A549 (cell line): Measurements from ENCODE around the gene EEF2. TPM values are rescaled to one million over a fixed set of nuclear protein-coding genes. Genes with fewer than 3 reads are reported as not detected.
A peak's percentile ranks its signal among the peaks of the same experiment; 100 is the strongest.

ENCODE experiments used
- ATAC-seq, 2 experiments: fragments of 200-7000 bp in 1 of 2; fragments of >200 bp in 1 of 2; cut with Nextera tagmentation in 1 of 2; cut with Tn5 transposase in 1 of 2; 3 replicates each; pipeline versions ENCODE4 v1.8.0 to v1.9.1; 2018 to 2020; ENCODE audit warnings: mild to moderate bottlenecking in 1 of 2, moderate library complexity in 1 of 2
- CTCF ChIA-PET: fragments of 300-600 bp; sonication (Branson Sonifier 250); formaldehyde crosslinking; extraction: SDS; loops from one replicate; lab custom pipeline; 2021; ENCODE audit warnings: antibody characterized with exemption, inconsistent platforms; lab: Yijun Ruan, JAX
- POLR2A ChIA-PET: fragments of 350-600 bp; formaldehyde crosslinking; extraction: SDS; loops from one replicate; lab custom pipeline; 2021; ENCODE audit warnings: antibody characterized with exemption, inconsistent platforms; lab: Yijun Ruan, JAX
- DNase-seq, 2 experiments: peaks; one replicate each; pipeline versions ENCODE4 v3.0.0 to v3.0.0-alpha.2; 2011 to 2016; ENCODE audit warnings: low read depth in 1 of 2, low spot score in 1 of 2
- FAIRE-seq: peaks from 2 replicates; lab custom pipeline; 2011; peaks lifted over from hg19 to GRCh38; lab: Jason Lieb, UNC
- H3K27ac ChIP-seq, 2 experiments: fragments of >200 bp; sonication (Bioruptor Twin); formaldehyde crosslinking; 3 replicates each; pipeline ENCODE4 v1.5.1; 2016 to 2017
- H3K4me1 ChIP-seq: fragments of >200 bp; sonication (Bioruptor Twin); formaldehyde crosslinking; 3 replicates; pipeline ENCODE4 v1.6.1; 2016
- H3K4me2 ChIP-seq: fragments of >200 bp; sonication (Bioruptor Twin); formaldehyde crosslinking; 3 replicates; pipeline ENCODE4 v1.6.1; 2016
- H3K4me3 ChIP-seq: fragments of >200 bp; sonication (Bioruptor Twin); formaldehyde crosslinking; 3 replicates; pipeline ENCODE4 v1.5.1; 2016
- H3K9me3 ChIP-seq: fragments of >200 bp; sonication (Bioruptor Twin); formaldehyde crosslinking; 3 replicates; pipeline ENCODE4 v1.6.1; 2016
- CHD2 ChIP-seq: fragments of 150-350 bp; IDR thresholded peaks from 2 replicates; pipeline ENCODE4 v1.6.1; 2014; ENCODE audit warnings: low read length; ENCODE audit not compliant: partially characterized antibody
- EP300 ChIP-seq, 2 experiments: fragments of >200 bp; sonication (Bioruptor Twin); formaldehyde crosslinking; IDR thresholded peaks; 2 replicates in 1 of 2; 3 replicates in 1 of 2; pipeline ENCODE4 v1.6.1; 2016 to 2017
- ESRRA ChIP-seq: fragments of 150-350 bp; IDR thresholded peaks from 2 replicates; pipeline ENCODE4 v1.6.1; 2014; ENCODE audit warnings: mild to moderate bottlenecking, low read length, borderline replicate concordance
- FOSL2 ChIP-seq, 2 experiments: fragments of 450-650 bp in 1 of 2; fragments of >200 bp in 1 of 2; sonication (Bioruptor Twin) in 1 of 2; formaldehyde crosslinking; IDR thresholded peaks; 2 replicates each; pipeline versions ENCODE4 v1.5.0 to v1.6.1; 2016 to 2020; ENCODE audit warnings: mild to moderate bottlenecking in 1 of 2, moderate library complexity in 1 of 2
- HDAC2 ChIP-seq: fragments of 200-600 bp; sonication (generic); IDR thresholded peaks from 2 replicates; pipeline ENCODE4 v1.6.1; 2016
- HES2 ChIP-seq: fragments of >200 bp; sonication (Bioruptor Twin); formaldehyde crosslinking; IDR thresholded peaks from 2 replicates; pipeline ENCODE4 v1.6.1; 2016
- HEYL ChIP-seq: fragments of 250-450 bp; sonication (Bioruptor Pico); IDR thresholded peaks from 2 replicates; pipeline ENCODE4 v1.8.0; 2021; ENCODE audit warnings: mild to moderate bottlenecking, moderate library complexity
- HMGXB4 ChIP-seq: fragments of 250-450 bp; sonication (Bioruptor Pico); IDR thresholded peaks from 2 replicates; pipeline ENCODE4 v1.5.0; 2021; ENCODE audit warnings: mild to moderate bottlenecking, moderate library complexity, borderline replicate concordance
- HOXA7 ChIP-seq: fragments of 250-450 bp; sonication (Bioruptor Pico); IDR thresholded peaks from 2 replicates; pipeline ENCODE4 v1.5.0; 2020; ENCODE audit warnings: mild to moderate bottlenecking, moderate library complexity
- JUN ChIP-seq, 2 experiments: fragments of >200 bp; sonication (Bioruptor Twin); formaldehyde crosslinking; IDR thresholded peaks; 2 replicates in 1 of 2; 3 replicates in 1 of 2; pipeline ENCODE4 v1.6.1; 2016 to 2017
- JUNB ChIP-seq: fragments of >200 bp; sonication (Bioruptor Twin); formaldehyde crosslinking; IDR thresholded peaks from 2 replicates; pipeline ENCODE4 v1.6.1; 2016
- KDM5A ChIP-seq: fragments of 200-600 bp; sonication (generic); IDR thresholded peaks from 2 replicates; pipeline ENCODE4 v1.6.1; 2016; ENCODE audit warnings: antibody characterized with exemption, mild to moderate bottlenecking
- MAFK ChIP-seq: fragments of 450-650 bp; IDR thresholded peaks from 2 replicates; pipeline ENCODE4 v1.6.1; 2014; ENCODE audit not compliant: partially characterized antibody
- MYC ChIP-seq: IDR thresholded peaks from 2 replicates; pipeline ENCODE4 v1.6.1; 2012; ENCODE audit warnings: mild to moderate bottlenecking, inconsistent platforms, low read length, improper control_type of control experiment, borderline replicate concordance
- NFE2L2 ChIP-seq: fragments of 150-350 bp; conservative IDR thresholded peaks from 2 replicates; pipeline ENCODE4 v1.6.1; 2014; ENCODE audit warnings: low read length
- NR3C1 ChIP-seq: fragments of >200 bp; sonication (Bioruptor Twin); formaldehyde crosslinking; IDR thresholded peaks from 3 replicates; pipeline ENCODE4 v1.6.1; 2017
- PBX3 ChIP-seq: IDR thresholded peaks from 2 replicates; pipeline ENCODE4 v1.6.1; 2012
- PHF8 ChIP-seq: fragments of 200-600 bp; sonication (generic); IDR thresholded peaks from 2 replicates; pipeline ENCODE4 v1.6.1; 2016; ENCODE audit warnings: low read depth, mild to moderate bottlenecking, antibody characterized with exemption, moderate library complexity, borderline replicate concordance
- POLR2A ChIP-seq: IDR thresholded peaks from 2 replicates; pipeline ENCODE4 v1.6.1; 2012; ENCODE audit warnings: mild to moderate bottlenecking, low read length
- POLR2AphosphoS2 ChIP-seq: conservative IDR thresholded peaks from 2 replicates; pipeline ENCODE4 v1.6.1; 2012; ENCODE audit warnings: low read length, improper control_type of control experiment, inconsistent platforms
- RARB ChIP-seq: fragments of 250-450 bp; sonication (Bioruptor Pico); IDR thresholded peaks from 2 replicates; pipeline ENCODE4 v1.8.0; 2021; ENCODE audit warnings: mild to moderate bottlenecking, moderate library complexity
- RCOR1 ChIP-seq: fragments of 150-350 bp; IDR thresholded peaks from 2 replicates; pipeline ENCODE4 v1.6.1; 2014; ENCODE audit warnings: antibody characterized with exemption, low read length, low read depth
- RFX5 ChIP-seq: fragments of 450-650 bp; IDR thresholded peaks from 2 replicates; pipeline ENCODE4 v1.7.1; 2014; ENCODE audit warnings: antibody characterized with exemption, mild to moderate bottlenecking, moderate library complexity
- SMC3 ChIP-seq: fragments of >200 bp; sonication (Bioruptor Twin); formaldehyde crosslinking; IDR thresholded peaks from 3 replicates; pipeline ENCODE4 v1.6.1; 2018; ENCODE audit warnings: inconsistent platforms
- SREBF2 ChIP-seq: fragments of 450-650 bp; IDR thresholded peaks from 2 replicates; pipeline ENCODE4 v1.6.1; 2014; ENCODE audit warnings: mild to moderate bottlenecking, moderate library complexity
- TFCP2L1 ChIP-seq: fragments of 250-450 bp; sonication (Bioruptor Pico); IDR thresholded peaks from 2 replicates; pipeline ENCODE4 v1.5.0; 2021; ENCODE audit warnings: mild to moderate bottlenecking
- WGBS: methylation state at CpG from one replicate; pipeline ENCODE4 v1.1.6; 2017; ENCODE audit errors: missing lambda C conversion rate; 5-methylcytosine and 5-hydroxymethylcytosine counted together
- polyA plus RNA-seq, 4 experiments: library from polyadenylated mRNA; depleted of rRNA in 3 of 4; stranded (reverse); fragments of >200 nt; fragmentation: RNase III in 1 of 4; extraction: RNeasy Plus Mini Kit Qiagen cat#74134 plus additional on column Dnase treatment in 1 of 4; gene quantifications; 2 replicates in 3 of 4; 3 replicates in 1 of 4; pipeline ENCODE4 v1.2.3, GENCODE V29; 2011 to 2017
- TF ChIP-seq, protein P1 (sequence below): fragments of 150-350 bp; IDR thresholded peaks from 2 replicates; pipeline ENCODE4 v1.6.1; 2014; ENCODE audit warnings: low read depth, mild to moderate bottlenecking, low read length
- TF ChIP-seq, protein P2 (sequence below): fragments of >200 bp; sonication (Bioruptor Twin); formaldehyde crosslinking; IDR thresholded peaks from 3 replicates; pipeline ENCODE4 v1.6.1; 2016
- TF ChIP-seq, protein P3 (sequence below): fragments of >200 bp; sonication (Bioruptor Twin); formaldehyde crosslinking; IDR thresholded peaks from 3 replicates; pipeline ENCODE4 v1.5.1; 2016

The EEF2 gene
- polyA plus RNA-seq, 2 of the 4 experiments (the other 2 are of a cell fraction) = 680 to 971 TPM

DNA sequence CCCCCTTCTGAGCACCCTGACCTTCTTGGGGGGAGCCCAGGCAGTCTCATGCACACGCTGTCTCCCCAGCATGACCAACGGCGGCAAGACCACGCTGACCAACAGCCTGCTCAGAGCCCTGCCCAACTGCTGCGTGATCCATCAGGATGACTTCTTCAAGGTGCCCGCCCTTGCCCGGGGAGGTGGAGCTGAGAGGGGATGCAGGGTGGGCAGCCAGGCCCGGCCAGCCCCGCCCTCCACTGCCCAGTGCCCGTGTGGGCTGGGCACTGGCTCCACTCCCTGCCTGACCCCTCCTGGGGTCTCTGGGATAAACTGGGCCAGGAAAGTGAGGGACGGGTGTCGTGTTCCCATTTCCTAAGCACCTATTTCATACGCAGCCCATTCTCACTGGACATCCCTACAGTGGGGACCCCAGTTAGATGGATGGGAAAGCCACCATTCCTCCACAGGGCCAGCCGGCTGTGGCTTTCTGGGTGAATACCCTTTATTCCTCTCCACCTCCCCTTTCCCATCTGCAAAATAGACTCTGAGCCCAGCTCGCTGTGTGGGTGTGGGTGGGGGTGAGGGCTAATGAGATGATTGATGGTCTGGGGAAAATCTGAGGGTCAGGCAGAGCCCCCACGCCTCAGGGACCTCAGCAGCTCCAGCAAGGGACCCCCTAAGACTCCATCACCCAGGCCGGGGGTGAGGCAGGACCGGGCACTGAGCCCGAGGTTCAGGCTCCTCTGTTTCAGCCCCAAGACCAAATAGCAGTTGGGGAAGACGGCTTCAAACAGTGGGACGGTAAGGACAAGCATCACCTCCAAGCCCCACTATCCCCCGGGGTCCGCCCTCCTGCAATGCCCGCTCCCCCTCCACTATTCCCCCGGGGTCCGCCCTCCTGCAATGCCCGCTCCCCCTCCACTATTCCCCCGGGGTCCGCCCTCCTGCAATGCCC lies 48.5 kb downstream of the EEF2 start:
- no peak for DNase-seq

GRCh38 chr19:3932931-3933810 lies 52.1 kb downstream of the EEF2 start, which contains the start of gene NMRK2:
Gene NMRK2 (plus strand): TSS chr19:3933069. CDS start chr19:3933672, 603 bp downstream.
- no peak; a peak in 1 of 6 replicates for ATAC-seq
- Histone ChIP-seq H3K27ac (no peak within 1 kb of the TSS), H3K4me1 (no peaks in the 10 kb centered on the region), H3K9me3 (no peaks in the 10 kb centered on the region), H3K4me3 (no peak within 1 kb of the TSS), H3K4me2 (no peak within 1 kb of the TSS)
- POLR2A ChIA-PET = interaction anchor here (0.7 kb wide), 1 partner anchor 52 kb away, joined by 3 read pairs; the partner anchor contains the start of gene EEF2
- no peak for FAIRE-seq
- 22% methylated on average over 12 of the region's 51 CpGs for WGBS
- TF ChIP-seq JUNB = no peak
- no peak for TF ChIP-seq MAFK
- TF ChIP-seq PBX3 = no peak
- no peak for TF ChIP-seq JUN (IDR thresholded peaks at IDR 0.05)
- TF ChIP-seq RFX5 = no peak
- no peak for TF ChIP-seq EP300 (IDR thresholded peaks at IDR 0.05)
- TF ChIP-seq POLR2A = no peak
- TF ChIP-seq HES2 = no peak
- TF ChIP-seq HOXA7 (CRISPR knock-in tag) = no peak
- TF ChIP-seq, protein P1, sequence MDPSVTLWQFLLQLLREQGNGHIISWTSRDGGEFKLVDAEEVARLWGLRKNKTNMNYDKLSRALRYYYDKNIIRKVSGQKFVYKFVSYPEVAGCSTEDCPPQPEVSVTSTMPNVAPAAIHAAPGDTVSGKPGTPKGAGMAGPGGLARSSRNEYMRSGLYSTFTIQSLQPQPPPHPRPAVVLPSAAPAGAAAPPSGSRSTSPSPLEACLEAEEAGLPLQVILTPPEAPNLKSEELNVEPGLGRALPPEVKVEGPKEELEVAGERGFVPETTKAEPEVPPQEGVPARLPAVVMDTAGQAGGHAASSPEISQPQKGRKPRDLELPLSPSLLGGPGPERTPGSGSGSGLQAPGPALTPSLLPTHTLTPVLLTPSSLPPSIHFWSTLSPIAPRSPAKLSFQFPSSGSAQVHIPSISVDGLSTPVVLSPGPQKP = no peak
- no peak for TF ChIP-seq TFCP2L1
- TF ChIP-seq CHD2 = no peak
- TF ChIP-seq HMGXB4 (CRISPR knock-in tag) = no peak
- no peak for TF ChIP-seq HEYL (CRISPR knock-in tag)
- TF ChIP-seq FOSL2 (IDR thresholded peaks at IDR 0.05) = no peak
- TF ChIP-seq FOSL2 (CRISPR knock-in tag; IDR thresholded peaks at IDR 0.05) = no peak
- TF ChIP-seq SREBF2 = no peak
- no peak for TF ChIP-seq ESRRA
- no peak for DNase-seq
- CTCF ChIA-PET = interaction anchor here (0.7 kb wide), 1 partner anchor 67 kb away, joined by 3 read pairs; no protein-coding TSS in a partner anchor

More for the DNA sequence above, 48.5 kb downstream of the EEF2 start:
- no peak overlapping the region for H3K27ac ChIP-seq
- peak; percentile 57 to 69 for ATAC-seq
- H3K4me1 ChIP-seq = no peaks in the 10 kb centered on the region
- H3K9me3 ChIP-seq = no peaks in the 10 kb centered on the region
- no peak for TF ChIP-seq SMC3
- TF ChIP-seq, protein P2, sequence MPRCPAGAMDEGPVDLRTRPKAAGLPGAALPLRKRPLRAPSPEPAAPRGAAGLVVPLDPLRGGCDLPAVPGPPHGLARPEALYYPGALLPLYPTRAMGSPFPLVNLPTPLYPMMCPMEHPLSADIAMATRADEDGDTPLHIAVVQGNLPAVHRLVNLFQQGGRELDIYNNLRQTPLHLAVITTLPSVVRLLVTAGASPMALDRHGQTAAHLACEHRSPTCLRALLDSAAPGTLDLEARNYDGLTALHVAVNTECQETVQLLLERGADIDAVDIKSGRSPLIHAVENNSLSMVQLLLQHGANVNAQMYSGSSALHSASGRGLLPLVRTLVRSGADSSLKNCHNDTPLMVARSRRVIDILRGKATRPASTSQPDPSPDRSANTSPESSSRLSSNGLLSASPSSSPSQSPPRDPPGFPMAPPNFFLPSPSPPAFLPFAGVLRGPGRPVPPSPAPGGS = no peak
- TF ChIP-seq RCOR1 = no peak
- TF ChIP-seq, protein P3, sequence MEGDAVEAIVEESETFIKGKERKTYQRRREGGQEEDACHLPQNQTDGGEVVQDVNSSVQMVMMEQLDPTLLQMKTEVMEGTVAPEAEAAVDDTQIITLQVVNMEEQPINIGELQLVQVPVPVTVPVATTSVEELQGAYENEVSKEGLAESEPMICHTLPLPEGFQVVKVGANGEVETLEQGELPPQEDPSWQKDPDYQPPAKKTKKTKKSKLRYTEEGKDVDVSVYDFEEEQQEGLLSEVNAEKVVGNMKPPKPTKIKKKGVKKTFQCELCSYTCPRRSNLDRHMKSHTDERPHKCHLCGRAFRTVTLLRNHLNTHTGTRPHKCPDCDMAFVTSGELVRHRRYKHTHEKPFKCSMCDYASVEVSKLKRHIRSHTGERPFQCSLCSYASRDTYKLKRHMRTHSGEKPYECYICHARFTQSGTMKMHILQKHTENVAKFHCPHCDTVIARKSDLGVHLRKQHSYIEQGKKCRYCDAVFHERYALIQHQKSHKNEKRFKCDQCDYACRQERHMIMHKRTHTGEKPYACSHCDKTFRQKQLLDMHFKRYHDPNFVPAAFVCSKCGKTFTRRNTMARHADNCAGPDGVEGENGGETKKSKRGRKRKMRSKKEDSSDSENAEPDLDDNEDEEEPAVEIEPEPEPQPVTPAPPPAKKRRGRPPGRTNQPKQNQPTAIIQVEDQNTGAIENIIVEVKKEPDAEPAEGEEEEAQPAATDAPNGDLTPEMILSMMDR = no peak
- no peak for TF ChIP-seq NFE2L2
- no peak for TF ChIP-seq KDM5A
- no peak for TF ChIP-seq TFCP2L1
- TF ChIP-seq HDAC2 = no peak
- TF ChIP-seq JUNB = no peak
- no peak for TF ChIP-seq POLR2AphosphoS2
- TF ChIP-seq MAFK = no peak
- TF ChIP-seq FOSL2 (IDR thresholded peaks at IDR 0.05) = no peak
- TF ChIP-seq FOSL2 (CRISPR knock-in tag; IDR thresholded peaks at IDR 0.05) = no peak
- TF ChIP-seq NR3C1 = no peak
- TF ChIP-seq MYC = no peak
- TF ChIP-seq RARB (CRISPR knock-in tag) = no peak
- TF ChIP-seq PHF8 = no peak
- 27% methylated on average over 15 of the region's 29 CpGs for WGBS
- H3K4me3 ChIP-seq = no peak overlapping the region
- H3K4me2 ChIP-seq = no peak overlapping the region
- CTCF ChIA-PET = no interaction called here
- FAIRE-seq = no peak
- POLR2A ChIA-PET = no interaction called here
